SK-N-SH treated with all-trans-retinoic acid at 6 μM for 48 hours (cell line): ENCODE measurements around the gene AMN.

Experiments used
- CSDC2 ChIP-seq: fragments of 250-450 bp; sonication (Bioruptor Pico); IDR thresholded peaks from 2 replicates; pipeline ENCODE4 v1.5.0; 2020; ENCODE audit warnings: mild to moderate bottlenecking, moderate library complexity
- PATZ1 ChIP-seq: fragments of 250-450 bp; sonication (Bioruptor Pico); IDR thresholded peaks from 2 replicates; pipeline ENCODE4 v1.8.0; 2020; ENCODE audit warnings: mild to moderate bottlenecking, moderate library complexity, borderline replicate concordance
- TSHZ2 ChIP-seq: fragments of 250-450 bp; sonication (Bioruptor Pico); IDR thresholded peaks from 2 replicates; pipeline ENCODE4 v1.5.0; 2020; ENCODE audit warnings: mild to moderate bottlenecking, moderate library complexity
- ZFP30 ChIP-seq: fragments of 450-650 bp; formaldehyde crosslinking; IDR thresholded peaks from 2 replicates; pipeline ENCODE4 v1.5.0; 2022; ENCODE audit warnings: mild to moderate bottlenecking, moderate library complexity

DNA sequence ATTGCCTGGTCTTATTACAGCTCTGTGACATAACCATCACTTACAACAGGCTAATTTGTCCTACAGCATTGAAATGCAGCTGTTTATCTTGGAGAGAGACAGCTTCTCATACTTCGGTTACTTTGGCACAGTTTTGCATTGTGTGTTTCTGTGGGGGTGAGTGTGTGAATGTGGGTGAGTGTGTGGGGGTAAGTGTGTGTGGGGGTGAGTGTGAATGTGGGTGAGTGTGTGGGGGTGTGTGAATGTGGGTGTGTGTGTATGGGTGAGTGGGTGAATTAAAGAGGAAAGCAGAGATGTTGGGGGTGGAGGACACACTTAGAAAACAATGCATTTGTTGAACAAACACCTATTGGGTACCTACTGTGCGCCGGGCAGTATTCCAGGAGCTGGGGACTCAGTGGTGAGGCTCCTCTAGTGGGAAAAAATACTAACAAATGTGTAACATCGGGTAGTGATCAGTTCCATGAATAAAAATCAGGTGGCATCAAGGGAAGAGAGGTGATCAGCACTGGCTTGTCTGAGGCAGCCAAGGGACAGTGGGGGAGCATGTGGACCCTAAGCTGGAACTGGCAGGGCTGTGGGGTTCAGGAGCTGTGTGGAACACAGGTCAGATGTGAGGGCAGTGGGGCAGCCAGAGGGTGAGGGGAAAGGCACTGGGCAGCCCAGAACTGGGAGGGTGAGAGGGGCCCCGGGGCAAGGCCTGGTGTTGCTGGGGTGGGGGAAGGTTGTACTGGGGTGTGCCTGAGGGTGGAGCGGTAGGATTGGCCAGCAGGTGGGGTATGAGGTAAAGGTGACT is 44.1 kb upstream of the AMN start:
- no peak for TF ChIP-seq TSHZ2
- TF ChIP-seq ZFP30 (CRISPR knock-in tag), result no peak
- no peak for TF ChIP-seq PATZ1 (CRISPR knock-in tag)
- TF ChIP-seq CSDC2, result no peak
